Choroid plexus epithelial cell (primary cell): Measurements from ENCODE around the gene EFNB2.

Experiments
- DNase-seq: peaks from one replicate; pipeline ENCODE4 v3.0.0-alpha.2; 2010; ENCODE audit warnings: low read depth
- H3K4me3 ChIP-seq: 2 replicates; pipeline ENCODE4 v1.5.1; 2011; ENCODE audit warnings: low read depth, mild to moderate bottlenecking, control low read depth, low read length, moderate library complexity
- CTCF ChIP-seq: conservative IDR thresholded peaks from 2 replicates; pipeline ENCODE4 v1.5.1; 2011; ENCODE audit warnings: low read depth, mild to moderate bottlenecking, control low read depth, inconsistent platforms, low read length, moderate library complexity

EFNB2 gene

GRCh38 chr13:106500445-106500844 lies 35.0 kb downstream of the EFNB2 start:
- DNase-seq = peak; percentile 93
- no peak overlapping the region for H3K4me3 ChIP-seq
- TF ChIP-seq CTCF = no peak

GRCh38 chr13:106499896-106500295 lies 35.6 kb downstream of the EFNB2 start:
- TF ChIP-seq CTCF = no peak
- DNase-seq = peak; percentile 54
- no peak overlapping the region for H3K4me3 ChIP-seq

- no peak for TF ChIP-seq CTCF
- DNase-seq = no peak
- H3K4me3 ChIP-seq = no peak overlapping the region
Measured at GRCh38 chr13:106499113-106499512, 36.3 kb downstream of the EFNB2 start.

- H3K4me3 ChIP-seq = no peak overlapping the region
- TF ChIP-seq CTCF = no peak
- DNase-seq = peak; percentile 42
Measured at GRCh38 chr13:106498571-106498970, 36.9 kb downstream of the EFNB2 start.

GRCh38 chr13:106498158-106498557 lies 37.3 kb downstream of the EFNB2 start:
- no peak overlapping the region for H3K4me3 ChIP-seq
- DNase-seq = no peak
- no peak for TF ChIP-seq CTCF

GRCh38 chr13:106497079-106497478 lies 38.4 kb downstream of the EFNB2 start:
- no peak for TF ChIP-seq CTCF
- H3K4me3 ChIP-seq = no peak overlapping the region
- no peak for DNase-seq

- no peak for DNase-seq
- no peak for TF ChIP-seq CTCF
- H3K4me3 ChIP-seq = no peak overlapping the region
Measured at GRCh38 chr13:106496072-106496997, 39.1 kb downstream of the EFNB2 start.
